Measurements from ENCODE around the gene DENND4A.

- TF ChIP-seq RAD21 (IDR thresholded peaks at IDR 0.05; ENCODE audit: low read length) = no peak
- no peak for TF ChIP-seq POLR2A (IDR thresholded peaks at IDR 0.05; ENCODE audit: low read depth, low read length)
- TF ChIP-seq RCOR1 (IDR thresholded peaks at IDR 0.05; ENCODE audit: insufficient replicate concordance, low read length) = no peak
- TF ChIP-seq CEBPB (IDR thresholded peaks at IDR 0.05; ENCODE audit: low read depth, low read length) = peak; percentile 54
- TF ChIP-seq, protein P1, sequence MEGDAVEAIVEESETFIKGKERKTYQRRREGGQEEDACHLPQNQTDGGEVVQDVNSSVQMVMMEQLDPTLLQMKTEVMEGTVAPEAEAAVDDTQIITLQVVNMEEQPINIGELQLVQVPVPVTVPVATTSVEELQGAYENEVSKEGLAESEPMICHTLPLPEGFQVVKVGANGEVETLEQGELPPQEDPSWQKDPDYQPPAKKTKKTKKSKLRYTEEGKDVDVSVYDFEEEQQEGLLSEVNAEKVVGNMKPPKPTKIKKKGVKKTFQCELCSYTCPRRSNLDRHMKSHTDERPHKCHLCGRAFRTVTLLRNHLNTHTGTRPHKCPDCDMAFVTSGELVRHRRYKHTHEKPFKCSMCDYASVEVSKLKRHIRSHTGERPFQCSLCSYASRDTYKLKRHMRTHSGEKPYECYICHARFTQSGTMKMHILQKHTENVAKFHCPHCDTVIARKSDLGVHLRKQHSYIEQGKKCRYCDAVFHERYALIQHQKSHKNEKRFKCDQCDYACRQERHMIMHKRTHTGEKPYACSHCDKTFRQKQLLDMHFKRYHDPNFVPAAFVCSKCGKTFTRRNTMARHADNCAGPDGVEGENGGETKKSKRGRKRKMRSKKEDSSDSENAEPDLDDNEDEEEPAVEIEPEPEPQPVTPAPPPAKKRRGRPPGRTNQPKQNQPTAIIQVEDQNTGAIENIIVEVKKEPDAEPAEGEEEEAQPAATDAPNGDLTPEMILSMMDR (conservative IDR thresholded peaks at IDR 0.05; ENCODE audit: low read depth, low read length) = no peak
- TF ChIP-seq MAFK (IDR thresholded peaks at IDR 0.05; ENCODE audit: low read depth, low read length) = no peak
Observed at GRCh38 chr15:65730549-65731172, 61.4 kb downstream of the DENND4A start.
